HepG2 (cell line): ENCODE data around the gene TUT4. TPM values are rescaled to one million over a fixed set of nuclear protein-coding genes. Genes with fewer than 3 reads are reported as not detected.
A peak's percentile ranks its signal among the peaks of the same experiment; 100 is the strongest.

ENCODE experiments used
- ATAC-seq: fragments of 200-7000 bp; cut with Tn5 transposase; 3 replicates; pipeline ENCODE4 v1.9.1; 2020; ENCODE audit warnings: mild to moderate bottlenecking, moderate library complexity
- BruUV-seq: library from RNA; stranded (reverse); fragments of 400-500 nt; replicated peaks from 2 replicates; lab custom pipeline; 2021; lab: Mats Ljungman, UMichigan
- CTCF ChIA-PET: fragments of 300-600 bp; formaldehyde crosslinking; extraction: SDS; loops from one replicate; lab custom pipeline; 2021; ENCODE audit warnings: low total read pairs, inconsistent platforms, low intra/inter-chr PET ratio; lab: Yijun Ruan, JAX
- POLR2A ChIA-PET: fragments of 350-600 bp; sonication (Branson Sonifier 250); formaldehyde crosslinking; loops from one replicate; lab custom pipeline; 2020; ENCODE audit warnings: antibody characterized with exemption, inconsistent platforms; lab: Yijun Ruan, JAX
- DNase-seq: peaks from one replicate; pipeline ENCODE4 v3.0.0-alpha.2; 2015; ENCODE audit warnings: low spot score
- FAIRE-seq: peaks from 3 replicates; lab custom pipeline; 2011; peaks lifted over from hg19 to GRCh38; lab: Jason Lieb, UNC
- H2AFZ ChIP-seq: one replicate; pipeline ENCODE4 v1.6.1; 2011; ENCODE audit warnings: low read length, inconsistent platforms
- H3K27ac ChIP-seq: fragments of 300-600 bp; 3 replicates; pipeline ENCODE4 v1.8.0; 2011; ENCODE audit warnings: mixed run types, mild to moderate bottlenecking, mixed read lengths, low read length, inconsistent platforms; ENCODE audit not compliant: insufficient read depth; ENCODE audit errors: extremely low read length
- H3K27me3 ChIP-seq, 2 experiments: fragments of 200-600 bp in 1 of 2; 2 replicates in 1 of 2; 3 replicates in 1 of 2; pipeline versions ENCODE4 v1.6.0 to v1.8.0; 2011; ENCODE audit warnings: low read length in 2 of 2, mild to moderate bottlenecking in 2 of 2, moderate library complexity in 2 of 2, inconsistent platforms in 1 of 2; ENCODE audit not compliant: insufficient read depth in 2 of 2, control insufficient read depth in 1 of 2
- H3K36me3 ChIP-seq, 2 experiments: fragments of 200-600 bp in 1 of 2; replicated peaks in 1 of 2; 2 replicates in 1 of 2; 3 replicates in 1 of 2; pipeline versions ENCODE4 v1.5.1 to v1.8.0; 2011; ENCODE audit warnings: low read length in 2 of 2, inconsistent platforms in 1 of 2; ENCODE audit not compliant: insufficient read depth in 2 of 2, control insufficient read depth in 1 of 2
- H3K4me1 ChIP-seq: 2 replicates; pipeline ENCODE4 v1.5.1; 2012; ENCODE audit warnings: low read length, inconsistent platforms; ENCODE audit not compliant: insufficient read depth
- H3K4me2 ChIP-seq: 2 replicates; pipeline ENCODE4 v1.6.0; 2011; ENCODE audit warnings: low read depth, low read length, inconsistent platforms
- H3K4me3 ChIP-seq, 3 experiments: fragments of 200-600 bp in 1 of 3; sonication (generic), shearing (Covaris generic) in 1 of 3; replicated peaks in 1 of 3; 2 replicates each; pipeline ENCODE4 v1.5.1; 2011 to 2016; ENCODE audit warnings: low read length in 3 of 3, inconsistent platforms in 2 of 3, low read depth in 2 of 3, mild to moderate bottlenecking in 2 of 3, control low read depth in 1 of 3, mixed read lengths in 1 of 3; ENCODE audit not compliant: insufficient read depth in 1 of 3
- H3K79me2 ChIP-seq: one replicate; pipeline ENCODE4 v1.6.1; 2011; ENCODE audit warnings: low read length, inconsistent platforms; ENCODE audit not compliant: insufficient read depth
- H3K9ac ChIP-seq: 2 replicates; pipeline ENCODE4 v1.6.0; 2011; ENCODE audit warnings: mild to moderate bottlenecking, low read depth, low read length, inconsistent platforms; ENCODE audit not compliant: insufficient read depth
- H3K9me3 ChIP-seq: 2 replicates; pipeline ENCODE4 v1.5.1; 2012; ENCODE audit warnings: mild to moderate bottlenecking, low read length
- H4K20me1 ChIP-seq: 2 replicates; pipeline ENCODE4 v1.6.0; 2011; ENCODE audit warnings: inconsistent platforms, mild to moderate bottlenecking, low read length, moderate library complexity; ENCODE audit not compliant: insufficient read depth
- ETS1 ChIP-seq: sonication (generic); formaldehyde crosslinking; IDR thresholded peaks from 2 replicates; pipeline ENCODE4 v1.4.0; 2020; ENCODE audit warnings: missing genetic modification reagents
- GLI4 ChIP-seq: sonication (generic); formaldehyde crosslinking; IDR thresholded peaks from 2 replicates; pipeline ENCODE4 v1.5.1; 2020; ENCODE audit warnings: missing genetic modification reagents, mild to moderate bottlenecking, moderate library complexity, borderline replicate concordance
- HNF4A ChIP-seq: sonication (generic); formaldehyde crosslinking; IDR thresholded peaks from 2 replicates; pipeline ENCODE4 v1.4.0; 2020; ENCODE audit warnings: missing genetic modification reagents
- IRF9 ChIP-seq: sonication (generic); formaldehyde crosslinking; IDR thresholded peaks from 2 replicates; pipeline ENCODE4 v1.8.0; 2022; ENCODE audit warnings: missing genetic modification reagents, mild to moderate bottlenecking, borderline replicate concordance
- JUNB ChIP-seq: sonication (generic); formaldehyde crosslinking; IDR thresholded peaks from 2 replicates; pipeline ENCODE4 v1.8.0; 2022; ENCODE audit warnings: missing genetic modification reagents, mild to moderate bottlenecking, borderline replicate concordance
- KLF6 ChIP-seq: IDR thresholded peaks from 2 replicates; pipeline ENCODE4 v1.8.0; 2016; ENCODE audit warnings: missing biosample characterization, missing genetic modification reagents
- MXI1 ChIP-seq: IDR thresholded peaks from 3 replicates; pipeline ENCODE4 v1.6.1; 2012; ENCODE audit warnings: low read depth, low read length, inconsistent platforms, borderline replicate concordance
- PAX8 ChIP-seq: sonication (generic); formaldehyde crosslinking; IDR thresholded peaks from 2 replicates; pipeline ENCODE4 v1.8.0; 2022; ENCODE audit warnings: mild to moderate bottlenecking, missing genetic modification reagents, borderline replicate concordance
- PPARG ChIP-seq: conservative IDR thresholded peaks from 2 replicates; pipeline ENCODE4 v1.6.1; 2016; ENCODE audit warnings: missing biosample characterization, missing genetic modification reagents
- RARG ChIP-seq: sonication (generic); formaldehyde crosslinking; IDR thresholded peaks from 2 replicates; pipeline ENCODE4 v1.4.0; 2020; ENCODE audit warnings: low read depth, mild to moderate bottlenecking, missing genetic modification reagents
- RFX5 ChIP-seq: IDR thresholded peaks from 2 replicates; pipeline ENCODE4 v1.6.1; 2011; ENCODE audit warnings: low read depth, low read length, improper control_type of control experiment
- SALL1 ChIP-seq: sonication (generic); formaldehyde crosslinking; IDR thresholded peaks from 2 replicates; pipeline ENCODE4 v1.8.0; 2022; ENCODE audit warnings: mild to moderate bottlenecking, missing genetic modification reagents
- SNRNP70 ChIP-seq: fragments of 200-400 bp; formaldehyde crosslinking; IDR thresholded peaks from 2 replicates; pipeline ENCODE4 v1.6.1; 2017; ENCODE audit warnings: mild to moderate bottlenecking, low read depth, low read length, moderate library complexity
- YEATS2 ChIP-seq: sonication (generic); formaldehyde crosslinking; IDR thresholded peaks from 2 replicates; pipeline ENCODE4 v1.4.0; 2020; ENCODE audit warnings: missing genetic modification reagents, borderline replicate concordance
- ZFP36L1 ChIP-seq: sonication (generic); formaldehyde crosslinking; IDR thresholded peaks from 2 replicates; pipeline ENCODE4 v1.8.0; 2022; ENCODE audit warnings: mild to moderate bottlenecking, missing genetic modification reagents, moderate library complexity
- ZKSCAN1 ChIP-seq: fragments of 150-350 bp; IDR thresholded peaks from 2 replicates; pipeline ENCODE4 v1.6.1; 2014; ENCODE audit warnings: low read length
- ZNF121 ChIP-seq: sonication (generic); formaldehyde crosslinking; IDR thresholded peaks from 2 replicates; pipeline ENCODE4 v1.5.0; 2020; ENCODE audit warnings: mild to moderate bottlenecking, missing genetic modification reagents
- ZNF781 ChIP-seq: sonication (generic); formaldehyde crosslinking; IDR thresholded peaks from 2 replicates; pipeline ENCODE4 v1.5.1; 2020; ENCODE audit warnings: borderline replicate concordance, mild to moderate bottlenecking, missing genetic modification reagents; ENCODE audit errors: not compliant biosample characterization
- WGBS: methylation state at CpG from one replicate; pipeline ENCODE4 v1.1.6; 2017; ENCODE audit warnings: low lambda C conversion rate; 5-methylcytosine and 5-hydroxymethylcytosine counted together
- in situ Hi-C: cut with HindIII; loops from 2 replicates; pipeline ENCODE4 v1.10.0; 2017; ENCODE audit warnings: low pct_unique_long_range_greater_than_20kb; ENCODE audit not compliant: extremely low pct_ligation_motif_present
- intact Hi-C: fragments of 100-400 bp; cut with micrococcal nuclease; formaldehyde crosslinking; loops from one replicate; pipeline ENCODE4 v1.10.0; 2022; ENCODE audit not compliant: unreplicated experiment
- polyA plus RNA-seq, 8 experiments: library from polyadenylated mRNA; depleted of rRNA in 3 of 8; stranded (reverse) in 7 of 8; unstranded in 1 of 8; fragments of >200 nt; fragmentation: Illumina TruSeq in 4 of 8; extraction: Trizol in 4 of 8; gene quantifications; 2 replicates each; pipeline versions ENCODE4 v1.2.1 to v1.2.3, GENCODE V29; 2011 to 2016; ENCODE audit warnings: low read depth in 4 of 8, missing spikeins in 1 of 8, mixed read lengths in 1 of 8; ENCODE audit not compliant: insufficient read depth in 1 of 8
- total RNA-seq, 5 experiments: library from RNA; depleted of rRNA; stranded (reverse); fragments of >200 nt; fragmentation: Illumina TruSeq; extraction: Trizol; gene quantifications; 2 replicates each; pipeline ENCODE4 v1.2.3, GENCODE V29; 2016; ENCODE audit warnings: low read depth in 1 of 5
- TF ChIP-seq, protein P1 (sequence below): sonication (generic); formaldehyde crosslinking; IDR thresholded peaks from 2 replicates; pipeline ENCODE4 v1.4.0; 2020; ENCODE audit warnings: missing genetic modification reagents, borderline replicate concordance

The TUT4 gene
- total and polyA plus RNA-seq, 2 of the 13 experiments (the other 11 are each of a cell fraction or from before 2014, with no cell fraction given), result 44.7 to 53.5 TPM

DNA sequence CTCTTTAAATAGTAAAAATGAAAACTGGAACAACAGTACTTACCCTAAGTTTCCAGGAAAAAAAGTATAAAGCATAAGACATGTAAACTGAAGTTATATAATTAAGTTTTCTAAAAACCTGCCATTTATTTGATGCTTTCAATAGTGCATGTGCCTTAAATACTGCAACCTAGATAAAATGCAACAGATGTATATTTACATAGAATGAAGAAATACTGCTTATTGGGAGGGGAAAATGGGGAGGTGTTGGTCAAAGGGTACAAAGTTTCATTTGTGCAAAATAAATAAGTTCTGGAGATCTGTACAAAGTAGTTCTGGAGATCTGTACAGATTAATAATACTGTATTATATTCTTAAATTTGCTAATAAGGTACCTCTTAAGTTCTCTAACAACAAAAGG, 79.9 kb downstream of the TUT4 start (continued):
- TF ChIP-seq HNF4A (CRISPR knock-in tag) (peak; percentile 71), PPARG (0 out of 2 replicates have a peak, but pooled peaks have one; percentile 19)

DNA sequence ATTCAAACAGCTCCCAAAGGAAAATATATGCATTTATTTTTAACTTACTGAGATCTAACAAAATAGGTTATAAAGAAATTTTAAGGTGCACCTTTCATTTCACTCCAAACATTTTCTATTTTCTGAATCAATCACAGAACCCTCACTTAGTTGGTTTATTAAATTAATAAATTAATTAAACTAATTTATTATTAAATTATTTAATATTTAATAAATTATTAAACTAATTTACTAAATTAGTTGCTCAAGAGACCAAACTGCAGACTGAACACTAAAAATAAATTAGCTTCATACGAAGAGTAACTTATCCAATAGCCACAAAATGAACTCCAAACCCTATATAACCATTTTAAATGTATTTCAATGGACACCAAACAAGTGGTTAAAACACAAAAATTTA, 80.5 kb downstream of the TUT4 start:
- Histone ChIP-seq H2AFZ (no peak overlapping the region), H4K20me1 (no peaks in the 10 kb centered on the region), H3K27me3 (no peaks in the 10 kb centered on the region), H3K4me2 (no peak overlapping the region), H3K9ac (no peak overlapping the region), H3K4me1 (peaks cover 22% of the 10 kb centered on the region), H3K79me2 (no peaks in the 10 kb centered on the region), H3K36me3 (peaks cover 2 to 16% of the 10 kb centered on the region in 2 experiments), H3K9me3 (no peaks in the 10 kb centered on the region), H3K27ac (no peak overlapping the region), H3K4me3 (no peak overlapping the region)
- in situ Hi-C loops (no loop called here), intact Hi-C loops (loop anchor here (2.0 kb wide), 1 partner anchor 56 kb away; no protein-coding TSS in a partner anchor)
- DNase-seq (no peak), FAIRE-seq (no peak), ATAC-seq (no peak)
- no TSS peak for BruUV-seq
- 97% methylated on average over 1 of the region's 1 CpG for WGBS
- POLR2A ChIA-PET, result interaction anchor here (1.4 kb wide), 1 partner anchor 68 kb away, joined by 4 read pairs; the partner anchor contains the start of genes ORC1 and PRPF38A
- CTCF ChIA-PET, result no interaction called here
- TF ChIP-seq SNRNP70 (no peak), YEATS2 (CRISPR knock-in tag) (no peak), MXI1 (no peak), IRF9 (no peak), ZFP36L1 (CRISPR knock-in tag) (no peak), ZNF121 (CRISPR knock-in tag) (no peak), KLF6 (no peak), JUNB (CRISPR knock-in tag) (no peak), SALL1 (CRISPR knock-in tag) (no peak), RFX5 (no peak), ZKSCAN1 (no peak), RARG (CRISPR knock-in tag) (no peak), ZNF781 (CRISPR knock-in tag) (no peak), ETS1 (CRISPR knock-in tag) (no peak), PAX8 (CRISPR knock-in tag) (no peak), GLI4 (CRISPR knock-in tag) (no peak)
- TF ChIP-seq, protein P1, sequence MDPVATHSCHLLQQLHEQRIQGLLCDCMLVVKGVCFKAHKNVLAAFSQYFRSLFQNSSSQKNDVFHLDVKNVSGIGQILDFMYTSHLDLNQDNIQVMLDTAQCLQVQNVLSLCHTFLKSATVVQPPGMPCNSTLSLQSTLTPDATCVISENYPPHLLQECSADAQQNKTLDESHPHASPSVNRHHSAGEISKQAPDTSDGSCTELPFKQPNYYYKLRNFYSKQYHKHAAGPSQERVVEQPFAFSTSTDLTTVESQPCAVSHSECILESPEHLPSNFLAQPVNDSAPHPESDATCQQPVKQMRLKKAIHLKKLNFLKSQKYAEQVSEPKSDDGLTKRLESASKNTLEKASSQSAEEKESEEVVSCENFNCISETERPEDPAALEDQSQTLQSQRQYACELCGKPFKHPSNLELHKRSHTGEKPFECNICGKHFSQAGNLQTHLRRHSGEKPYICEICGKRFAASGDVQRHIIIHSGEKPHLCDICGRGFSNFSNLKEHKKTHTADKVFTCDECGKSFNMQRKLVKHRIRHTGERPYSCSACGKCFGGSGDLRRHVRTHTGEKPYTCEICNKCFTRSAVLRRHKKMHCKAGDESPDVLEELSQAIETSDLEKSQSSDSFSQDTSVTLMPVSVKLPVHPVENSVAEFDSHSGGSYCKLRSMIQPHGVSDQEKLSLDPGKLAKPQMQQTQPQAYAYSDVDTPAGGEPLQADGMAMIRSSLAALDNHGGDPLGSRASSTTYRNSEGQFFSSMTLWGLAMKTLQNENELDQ (CRISPR knock-in tag), result no peak
